Measurements from ENCODE around the gene PARVG.

Gene PARVG

GRCh38 chr22:44157916-44158618 is 22.7 kb upstream of the PARVG start:
- no peak for DNase-seq

- DNase-seq = no peak
Measured at GRCh38 chr22:44158816-44159215, 21.9 kb upstream of the PARVG start.

GRCh38 chr22:44159221-44159620 is 21.5 kb upstream of the PARVG start:
- no peak for DNase-seq

- no peak for DNase-seq
Measured at GRCh38 chr22:44159811-44160210, 20.9 kb upstream of the PARVG start.

GRCh38 chr22:44160421-44160820 is 20.3 kb upstream of the PARVG start:
- peak; percentile 70 for DNase-seq

GRCh38 chr22:44161673-44162072 is 19.1 kb upstream of the PARVG start:
- no peak for DNase-seq

GRCh38 chr22:44162960-44163359 is 17.8 kb upstream of the PARVG start:
- DNase-seq = no peak

GRCh38 chr22:44163536-44163935 is 17.2 kb upstream of the PARVG start:
- no peak for DNase-seq

GRCh38 chr22:44164031-44164430 is 16.7 kb upstream of the PARVG start:
- DNase-seq = no peak

- no peak for DNase-seq
Measured at GRCh38 chr22:44165286-44165874, 15.3 kb upstream of the PARVG start.

GRCh38 chr22:44166498-44167276 is 14.0 kb upstream of the PARVG start:
- no peak for DNase-seq

GRCh38 chr22:44167501-44167900 is 13.2 kb upstream of the PARVG start:
- no peak for DNase-seq

GRCh38 chr22:44168206-44168605 is 12.5 kb upstream of the PARVG start:
- no peak for DNase-seq

GRCh38 chr22:44170470-44170869 is 10.3 kb upstream of the PARVG start:
- DNase-seq = no peak

GRCh38 chr22:44171561-44171960 is 9.2 kb upstream of the PARVG start:
- no peak for DNase-seq

GRCh38 chr22:44172370-44173108 is 8.2 kb upstream of the PARVG start:
- DNase-seq = peak; percentile 28

GRCh38 chr22:44173154-44173553 is 7.6 kb upstream of the PARVG start:
- DNase-seq = no peak

GRCh38 chr22:44175676-44176075 is 5.0 kb upstream of the PARVG start:
- no peak for DNase-seq

- DNase-seq = no peak
Measured at GRCh38 chr22:44179196-44179988, 1.3 kb upstream of the PARVG start.

GRCh38 chr22:44179989-44180705 is 578 bp upstream of the PARVG start:
- DNase-seq = no peak

- DNase-seq = peak; percentile 88
Measured at GRCh38 chr22:44181033-44181911, 547 bp downstream of the PARVG start.
